Kidney epithelial cell (primary cell): Measurements from ENCODE around the gene GRID1. TPM values are rescaled to one million over a fixed set of nuclear protein-coding genes. Genes with fewer than 3 reads are reported as not detected.

ENCODE experiments used
- DNase-seq: peaks from one replicate; pipeline ENCODE4 v3.0.0-alpha.2; 2010; ENCODE audit warnings: low read depth
- H3K27me3 ChIP-seq: 2 replicates; pipeline ENCODE4 v1.6.0; 2011; ENCODE audit warnings: low read length; ENCODE audit not compliant: control insufficient read depth, insufficient read depth
- H3K36me3 ChIP-seq: 2 replicates; pipeline ENCODE4 v1.5.1; 2011; ENCODE audit warnings: low read length; ENCODE audit not compliant: control insufficient read depth, insufficient read depth
- H3K4me3 ChIP-seq: 2 replicates; pipeline ENCODE4 v1.5.1; 2011; ENCODE audit warnings: low read depth, mild to moderate bottlenecking, control low read depth, low read length
- total RNA-seq: library from RNA; depleted of rRNA; stranded (reverse); fragments of >200 nt; gene quantifications from 2 replicates; pipeline ENCODE4 v1.2.3, GENCODE V29; 2015
- TF ChIP-seq, protein P1 (sequence below): IDR thresholded peaks from 2 replicates; pipeline ENCODE4 v1.5.1; 2011; ENCODE audit warnings: mild to moderate bottlenecking, moderate library complexity, low read length, control low read depth, inconsistent platforms; ENCODE audit not compliant: insufficient read depth, poor library complexity, severe bottlenecking

Gene GRID1
- total RNA-seq, 1 donor from 2014 or later, result 0.33 TPM

- H3K4me3 ChIP-seq, result no peak overlapping the region
- TF ChIP-seq, protein P1, sequence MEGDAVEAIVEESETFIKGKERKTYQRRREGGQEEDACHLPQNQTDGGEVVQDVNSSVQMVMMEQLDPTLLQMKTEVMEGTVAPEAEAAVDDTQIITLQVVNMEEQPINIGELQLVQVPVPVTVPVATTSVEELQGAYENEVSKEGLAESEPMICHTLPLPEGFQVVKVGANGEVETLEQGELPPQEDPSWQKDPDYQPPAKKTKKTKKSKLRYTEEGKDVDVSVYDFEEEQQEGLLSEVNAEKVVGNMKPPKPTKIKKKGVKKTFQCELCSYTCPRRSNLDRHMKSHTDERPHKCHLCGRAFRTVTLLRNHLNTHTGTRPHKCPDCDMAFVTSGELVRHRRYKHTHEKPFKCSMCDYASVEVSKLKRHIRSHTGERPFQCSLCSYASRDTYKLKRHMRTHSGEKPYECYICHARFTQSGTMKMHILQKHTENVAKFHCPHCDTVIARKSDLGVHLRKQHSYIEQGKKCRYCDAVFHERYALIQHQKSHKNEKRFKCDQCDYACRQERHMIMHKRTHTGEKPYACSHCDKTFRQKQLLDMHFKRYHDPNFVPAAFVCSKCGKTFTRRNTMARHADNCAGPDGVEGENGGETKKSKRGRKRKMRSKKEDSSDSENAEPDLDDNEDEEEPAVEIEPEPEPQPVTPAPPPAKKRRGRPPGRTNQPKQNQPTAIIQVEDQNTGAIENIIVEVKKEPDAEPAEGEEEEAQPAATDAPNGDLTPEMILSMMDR, result no peak
- H3K27me3 ChIP-seq, result no peaks in the 10 kb centered on the region
- no peak for DNase-seq
- H3K36me3 ChIP-seq, result no peaks in the 10 kb centered on the region
Measured at GRCh38 chr10:86165666-86166065, 200.9 kb downstream of the GRID1 start.

DNA sequence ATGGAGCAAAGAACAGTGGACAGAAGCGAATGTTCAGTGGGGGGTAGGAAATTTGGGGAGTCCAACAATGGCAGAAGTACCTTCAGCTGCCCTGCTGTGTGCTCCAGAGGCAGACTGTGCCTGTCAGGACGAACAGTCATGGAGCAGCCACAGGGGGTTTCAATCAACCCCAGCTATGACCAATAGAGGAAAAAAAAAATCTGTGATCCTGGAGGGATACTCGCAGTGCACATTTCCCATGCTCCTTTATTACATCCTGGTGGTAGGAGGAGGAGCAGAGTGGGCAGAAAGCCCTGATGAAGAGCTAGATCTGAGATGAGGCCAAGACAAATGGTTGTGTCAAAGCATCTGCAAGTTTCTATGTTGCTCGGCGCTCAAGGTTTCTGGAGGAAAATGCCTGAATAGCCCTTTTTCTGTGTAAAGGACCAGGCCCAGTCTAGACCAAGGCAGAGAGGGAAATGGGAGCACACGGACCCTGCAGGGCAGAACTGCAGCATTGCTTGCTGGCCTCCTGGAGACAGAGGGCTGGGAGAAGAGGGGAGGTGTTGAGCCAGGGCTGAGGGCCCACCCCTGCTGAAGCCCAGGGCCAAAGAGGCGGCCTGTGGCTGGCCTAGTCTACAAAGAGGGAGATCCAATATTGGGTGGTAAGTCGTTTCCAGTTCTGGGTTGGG lies 201.5 kb downstream of the GRID1 start:
- TF ChIP-seq, protein P1, result no peak
- DNase-seq, result no peak
- no peak overlapping the region for H3K4me3 ChIP-seq
- H3K27me3 ChIP-seq, result no peaks in the 10 kb centered on the region
- no peaks in the 10 kb centered on the region for H3K36me3 ChIP-seq

- DNase-seq, result no peak
- Histone ChIP-seq H3K27me3 (no peaks in the 10 kb centered on the region), H3K36me3 (no peaks in the 10 kb centered on the region), H3K4me3 (no peak overlapping the region)
- TF ChIP-seq, protein P1, result no peak
Measured at GRCh38 chr10:86164174-86164774, 202.3 kb downstream of the GRID1 start.

GRCh38 chr10:86163522-86164173 lies 202.9 kb downstream of the GRID1 start:
- TF ChIP-seq, protein P1, result no peak
- H3K27me3 ChIP-seq, result no peaks in the 10 kb centered on the region
- H3K36me3 ChIP-seq, result no peaks in the 10 kb centered on the region
- H3K4me3 ChIP-seq, result no peak overlapping the region
- no peak for DNase-seq

DNA sequence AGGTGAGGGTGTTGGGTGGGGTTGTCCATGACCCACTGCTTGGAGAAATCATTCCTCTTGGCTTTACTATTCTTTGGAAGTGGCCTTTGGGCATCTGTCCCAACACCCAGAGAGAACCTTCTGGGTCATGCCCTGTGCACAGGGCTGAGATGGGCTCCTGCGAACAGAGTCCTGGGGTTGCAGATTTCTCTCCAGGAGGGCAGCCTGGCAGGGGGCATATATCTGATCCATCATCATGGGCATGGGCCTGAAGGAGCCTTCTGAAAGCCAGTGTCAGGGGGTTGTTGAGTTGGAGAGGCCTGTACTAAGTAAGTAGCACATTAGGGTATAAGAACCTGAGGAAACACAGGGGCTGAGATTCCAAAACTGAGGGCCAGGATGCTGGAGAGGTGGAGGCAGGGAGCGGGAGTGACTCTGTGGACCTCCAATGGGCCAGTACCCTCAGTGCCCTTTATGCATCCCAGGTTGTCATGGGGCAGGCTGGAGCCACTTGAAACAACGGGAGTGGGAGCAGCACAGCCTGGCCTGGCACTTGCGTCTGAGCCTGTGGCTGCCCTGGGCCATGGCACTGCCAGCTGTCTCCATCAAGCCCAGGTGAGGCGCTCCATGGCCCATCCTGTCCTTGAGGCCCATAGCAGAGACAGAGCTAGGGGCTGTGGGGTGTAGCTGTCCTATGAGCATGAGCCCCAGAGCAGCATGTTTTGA lies 203.7 kb downstream of the GRID1 start:
- no peak for DNase-seq
- TF ChIP-seq, protein P1, result no peak
- no peaks in the 10 kb centered on the region for H3K27me3 ChIP-seq
- H3K36me3 ChIP-seq, result no peaks in the 10 kb centered on the region
- H3K4me3 ChIP-seq, result no peak overlapping the region
